H9 (cell line): ENCODE results near the gene ASIC1. TPM values are rescaled to one million over a fixed set of nuclear protein-coding genes. Genes with fewer than 3 reads are reported as not detected.

ENCODE experiments used
- DNase-seq: peaks from one replicate; pipeline ENCODE4 v3.0.0-alpha.2; 2017
- H2AFZ ChIP-seq: one replicate; pipeline ENCODE4 v1.6.1; 2013; ENCODE audit warnings: mild to moderate bottlenecking, low read length, control low read depth, moderate library complexity
- H2AK5ac ChIP-seq: 2 replicates; pipeline ENCODE4 v1.6.1; 2013; ENCODE audit warnings: low read length, control low read depth, mixed read lengths; ENCODE audit not compliant: insufficient read length
- H2BK120ac ChIP-seq: one replicate; pipeline ENCODE4 v1.6.1; 2013; ENCODE audit warnings: low read depth, mild to moderate bottlenecking, low read length, control low read depth, inconsistent platforms; ENCODE audit not compliant: poor library complexity, severe bottlenecking
- H2BK12ac ChIP-seq: 2 replicates; pipeline ENCODE4 v1.6.1; 2013; ENCODE audit warnings: low read length, control low read depth, mixed read lengths, low read depth; ENCODE audit not compliant: insufficient read length
- H2BK15ac ChIP-seq: 2 replicates; pipeline ENCODE4 v1.6.1; 2013; ENCODE audit warnings: low read depth, low read length, control low read depth
- H2BK20ac ChIP-seq: one replicate; pipeline ENCODE4 v1.6.1; 2013; ENCODE audit warnings: low read depth, mild to moderate bottlenecking, low read length, control low read depth, inconsistent platforms; ENCODE audit not compliant: poor library complexity, severe bottlenecking
- H2BK5ac ChIP-seq: 2 replicates; pipeline ENCODE4 v1.6.1; 2013; ENCODE audit warnings: low read length, control low read depth, mixed read lengths; ENCODE audit not compliant: insufficient read length
- H3K14ac ChIP-seq: 2 replicates; pipeline ENCODE4 v1.6.1; 2013; ENCODE audit warnings: low read length, control low read depth; ENCODE audit not compliant: insufficient read depth
- H3K18ac ChIP-seq: 2 replicates; pipeline ENCODE4 v1.6.1; 2013; ENCODE audit warnings: low read depth, mild to moderate bottlenecking, mixed read lengths, low read length, control low read depth; ENCODE audit not compliant: insufficient read length
- H3K23ac ChIP-seq: 2 replicates; pipeline ENCODE4 v1.6.1; 2013; ENCODE audit warnings: low read length, control low read depth, mixed read lengths, low read depth; ENCODE audit not compliant: insufficient read length
- H3K23me2 ChIP-seq: 2 replicates; pipeline ENCODE4 v1.6.1; 2013; ENCODE audit warnings: low read depth, mild to moderate bottlenecking, mixed read lengths, low read length, control low read depth; ENCODE audit not compliant: insufficient read length, poor library complexity, severe bottlenecking
- H3K27ac ChIP-seq: 2 replicates; pipeline ENCODE4 v1.5.1; 2013; ENCODE audit warnings: low read length, control low read depth, mixed read lengths, low read depth; ENCODE audit not compliant: insufficient read length
- H3K27me3 ChIP-seq: 2 replicates; pipeline ENCODE4 v1.6.1; 2013; ENCODE audit warnings: low read length, control low read depth, inconsistent platforms; ENCODE audit not compliant: insufficient read depth
- H3K4ac ChIP-seq: 2 replicates; pipeline ENCODE4 v1.6.1; 2013; ENCODE audit warnings: low read depth, mild to moderate bottlenecking, control low read depth, inconsistent platforms, low read length, moderate library complexity
- H3K4me1 ChIP-seq: 2 replicates; pipeline ENCODE4 v1.6.1; 2013; ENCODE audit warnings: low read length, control low read depth, inconsistent platforms; ENCODE audit not compliant: insufficient read depth
- H3K4me2 ChIP-seq: 2 replicates; pipeline ENCODE4 v1.6.1; 2013; ENCODE audit warnings: low read length, control low read depth, mixed read lengths; ENCODE audit not compliant: insufficient read length, insufficient read depth
- H3K56ac ChIP-seq: 2 replicates; pipeline ENCODE4 v1.6.1; 2013; ENCODE audit warnings: low read depth, mild to moderate bottlenecking, mixed read lengths, low read length, control low read depth; ENCODE audit not compliant: insufficient read length
- H3K79me1 ChIP-seq: 2 replicates; pipeline ENCODE4 v1.6.1; 2013; ENCODE audit warnings: low read depth, mild to moderate bottlenecking, moderate library complexity, low read length, control low read depth, inconsistent platforms; ENCODE audit not compliant: insufficient read depth, poor library complexity, severe bottlenecking
- H3K79me2 ChIP-seq: 2 replicates; pipeline ENCODE4 v1.6.1; 2013; ENCODE audit warnings: low read length, control low read depth, inconsistent platforms; ENCODE audit not compliant: insufficient read depth
- H3K9ac ChIP-seq: 2 replicates; pipeline ENCODE4 v1.6.1; 2013; ENCODE audit warnings: low read length, control low read depth, mixed read lengths; ENCODE audit not compliant: insufficient read length; ENCODE audit errors: extremely low read depth
- H3K9me3 ChIP-seq: one replicate; pipeline ENCODE4 v1.6.1; 2013; ENCODE audit warnings: low read depth, low read length, inconsistent platforms; ENCODE audit not compliant: control insufficient read depth
- H3T11ph ChIP-seq: one replicate; pipeline ENCODE4 v1.6.1; 2013; ENCODE audit warnings: mild to moderate bottlenecking, low read length, control low read depth, inconsistent platforms
- H4K20me1 ChIP-seq: one replicate; pipeline ENCODE4 v1.6.1; 2013; ENCODE audit not compliant: control insufficient read depth, insufficient read length, insufficient read depth
- H4K5ac ChIP-seq: 2 replicates; pipeline ENCODE4 v1.6.1; 2013; ENCODE audit warnings: low read depth, mild to moderate bottlenecking, mixed read lengths, low read length, control low read depth; ENCODE audit not compliant: insufficient read length
- H4K8ac ChIP-seq: replicated peaks from 2 replicates; pipeline ENCODE4 v1.6.1; 2013; ENCODE audit warnings: low read length, control low read depth, mixed read lengths, low read depth; ENCODE audit not compliant: insufficient read length
- H4K91ac ChIP-seq: 2 replicates; pipeline ENCODE4 v1.6.1; 2013; ENCODE audit warnings: low read depth, mild to moderate bottlenecking, moderate library complexity, mixed read lengths, low read length, control low read depth; ENCODE audit not compliant: insufficient read length
- H3K27ac Mint-ChIP-seq, 3 experiments: 2 replicates in 2 of 3; 3 replicates in 1 of 3; pipeline ENCODE4 v1.8.0; 2020 to 2021; ENCODE audit warnings: mixed read lengths in 3 of 3, mild to moderate bottlenecking in 1 of 3, moderate library complexity in 1 of 3
- H3K27me3 Mint-ChIP-seq: 2 replicates; pipeline ENCODE4 v1.8.0; 2021; ENCODE audit warnings: low read depth, mild to moderate bottlenecking, moderate library complexity, mixed read lengths
- H3K36me3 Mint-ChIP-seq, 3 experiments: 2 replicates in 2 of 3; 3 replicates in 1 of 3; pipeline ENCODE4 v1.8.0; 2020 to 2021; ENCODE audit warnings: low read depth in 3 of 3, mixed read lengths in 3 of 3; ENCODE audit not compliant: insufficient read depth in 1 of 3
- H3K4me1 Mint-ChIP-seq, 2 experiments: 2 replicates each; pipeline ENCODE4 v1.8.0; 2020; ENCODE audit warnings: mixed read lengths in 2 of 2
- H3K4me3 Mint-ChIP-seq, 2 experiments: 2 replicates in 1 of 2; 3 replicates in 1 of 2; pipeline ENCODE4 v1.8.0; 2020 to 2021; ENCODE audit warnings: mild to moderate bottlenecking in 2 of 2, mixed read lengths in 2 of 2, moderate library complexity in 1 of 2
- H3K9me3 Mint-ChIP-seq, 2 experiments: 2 replicates in 1 of 2; 3 replicates in 1 of 2; pipeline ENCODE4 v1.8.0; 2020; ENCODE audit warnings: mild to moderate bottlenecking in 2 of 2, mixed read lengths in 2 of 2, moderate library complexity in 1 of 2
- CTCF ChIP-seq: fragments of 200-600 bp; sonication (generic); conservative IDR thresholded peaks from 3 replicates; pipeline ENCODE4 v1.8.0; 2021; ENCODE audit warnings: antibody characterized with exemption, mild to moderate bottlenecking
- WGBS: extraction: QIAGEN DNeasy Blood & Tissue Kit; methylation state at CpG from one replicate; pipeline ENCODE4 v1.1.7; 2013; ENCODE audit warnings: missing lambda C conversion rate, low lambda C conversion rate, mixed read lengths; ENCODE audit not compliant: insufficient read length; ENCODE audit errors: extremely low coverage; 5-methylcytosine and 5-hydroxymethylcytosine counted together
- total RNA-seq: library from RNA; stranded (reverse); gene quantifications from 2 replicates; pipeline ENCODE4 v1.2.1, GENCODE V29; 2021

ASIC1 gene
- total RNA-seq, 1 experiment from 2014 or later, result 3.9 TPM

GRCh38 chr12:50112456-50113218, 55.2 kb downstream of the ASIC1 start:
- H3K9me3 ChIP-seq, result no peaks in the 10 kb centered on the region
- H3K27me3 ChIP-seq, result no peaks in the 10 kb centered on the region
- H4K8ac ChIP-seq, result no peak overlapping the region
- no peak overlapping the region for H2BK12ac ChIP-seq
- H3K4me3 Mint-ChIP-seq, result peak overlapping the region; percentile 93 to 94
- H3K79me1 ChIP-seq, result peaks cover 3% of the 10 kb centered on the region
- H4K5ac ChIP-seq, result no peak overlapping the region
- peaks cover 10% of the 10 kb centered on the region; the same call in 1 of the 2 replicates for H3K4me1 ChIP-seq
- no peak overlapping the region for H3K4ac ChIP-seq
- DNase-seq, result no peak
- peak overlapping the region; percentile 88 to 99 (median 97) for H3K27ac Mint-ChIP-seq
- WGBS, result no CpG with 5 or more reads among the region's 26 CpGs
- H2BK120ac ChIP-seq, result no peak overlapping the region
- peaks cover 3% of the 10 kb centered on the region for H3K23me2 ChIP-seq
- H3K36me3 Mint-ChIP-seq, result peaks cover 2 to 9% (median 5%) of the 10 kb centered on the region in 3 experiments; a peak in 4 of 7 replicates
- H3K18ac ChIP-seq, result peak overlapping the region; percentile 0
- peak overlapping the region; percentile 13; the same call in 1 of the 2 replicates for H3K14ac ChIP-seq
- H3K27ac ChIP-seq, result peak overlapping the region; percentile 4
- H3T11ph ChIP-seq, result no peak overlapping the region
- no peak overlapping the region for H3K23ac ChIP-seq
- no peak overlapping the region for H2AFZ ChIP-seq
- peak overlapping the region; percentile 34 for H3K9ac ChIP-seq
- H3K9me3 Mint-ChIP-seq, result no peaks in the 10 kb centered on the region
- H2BK15ac ChIP-seq, result no peak overlapping the region
- no peaks in the 10 kb centered on the region for H3K79me2 ChIP-seq
- no peaks in the 10 kb centered on the region for H4K20me1 ChIP-seq
- H3K4me1 Mint-ChIP-seq, result peaks cover 15 to 26% of the 10 kb centered on the region in 2 experiments
- no peak overlapping the region for H4K91ac ChIP-seq
- no peak overlapping the region for H2AK5ac ChIP-seq
- H2BK20ac ChIP-seq, result no peak overlapping the region
- H3K27me3 Mint-ChIP-seq, result no peaks in the 10 kb centered on the region
- no peak overlapping the region for H2BK5ac ChIP-seq
- TF ChIP-seq CTCF, result no peak
- no peak overlapping the region for H3K56ac ChIP-seq
- peak overlapping the region; percentile 52 for H3K4me2 ChIP-seq
